Common myeloid progenitor, CD34-positive (primary cell): ENCODE results near the gene AR.

Experiments
- CTCF ChIA-PET: fragments of 350-600 bp; sonication (Branson Sonifier 250); formaldehyde crosslinking; loops from one replicate; lab custom pipeline; 2021; ENCODE audit warnings: antibody characterized with exemption; lab: Charles Lee
- POLR2A ChIA-PET: fragments of 350-600 bp; sonication (Branson Sonifier 250); formaldehyde crosslinking; loops from one replicate; lab custom pipeline; 2021; ENCODE audit warnings: antibody characterized with exemption; lab: Charles Lee
- DNase-seq, 3 donors: peaks; one replicate each; pipeline versions ENCODE4 v3.0.0 to v3.0.0-alpha.2; 2013
- H3K27ac ChIP-seq, 2 experiments: 1 replicate in 1 of 2; 2 replicates in 1 of 2; pipeline ENCODE4 v1.7.0; 2013; ENCODE audit warnings: inconsistent platforms in 2 of 2, low read length in 2 of 2, mild to moderate bottlenecking in 2 of 2, low read depth in 1 of 2, moderate library complexity in 1 of 2; ENCODE audit not compliant: severe bottlenecking in 2 of 2, insufficient read depth in 1 of 2, poor library complexity in 1 of 2
- H3K27me3 ChIP-seq, 5 experiments: replicated peaks in 2 of 5; 1 replicate in 3 of 5; 2 replicates in 2 of 5; pipeline versions ENCODE4 v1.6.1 to v1.7.0; 2013; ENCODE audit warnings: low read length in 4 of 5, mild to moderate bottlenecking in 2 of 5, moderate library complexity in 2 of 5, inconsistent platforms in 1 of 5; ENCODE audit not compliant: insufficient read depth in 5 of 5, control insufficient read depth in 4 of 5
- H3K36me3 ChIP-seq, 4 experiments: 1 replicate in 2 of 4; 2 replicates in 2 of 4; pipeline versions ENCODE4 v1.6.1 to v1.7.0; 2013; ENCODE audit warnings: low read length in 3 of 4, control low read depth in 1 of 4, mild to moderate bottlenecking in 1 of 4; ENCODE audit not compliant: control insufficient read depth in 4 of 4, insufficient read depth in 4 of 4
- H3K4me1 ChIP-seq, 4 experiments: 1 replicate in 3 of 4; 2 replicates in 1 of 4; pipeline versions ENCODE4 v1.6.1 to v1.7.1; 2013; ENCODE audit warnings: low read length in 3 of 4, mild to moderate bottlenecking in 3 of 4, control low read depth in 1 of 4, inconsistent platforms in 1 of 4, moderate library complexity in 1 of 4; ENCODE audit not compliant: control insufficient read depth in 4 of 4, insufficient read depth in 4 of 4; ENCODE audit errors: control extremely low read depth in 1 of 4
- H3K4me3 ChIP-seq, 7 experiments: 1 replicate in 4 of 7; 2 replicates in 3 of 7; pipeline versions ENCODE4 v1.5.1 to v1.7.0; 2013; ENCODE audit warnings: mild to moderate bottlenecking in 7 of 7, low read length in 6 of 7, moderate library complexity in 6 of 7, inconsistent platforms in 2 of 7, low read depth in 2 of 7, control low read depth in 1 of 7; ENCODE audit not compliant: insufficient read depth in 4 of 7, control insufficient read depth in 1 of 7; ENCODE audit errors: extremely low read depth in 1 of 7
- H3K9me3 ChIP-seq, 5 experiments: 1 replicate in 4 of 5; 2 replicates in 1 of 5; pipeline versions ENCODE4 v1.6.1 to v1.7.1; 2013; ENCODE audit warnings: low read length in 4 of 5, mild to moderate bottlenecking in 2 of 5, inconsistent platforms in 1 of 5, low read depth in 1 of 5, moderate library complexity in 1 of 5; ENCODE audit not compliant: control insufficient read depth in 4 of 5, insufficient read depth in 2 of 5; ENCODE audit errors: control extremely low read depth in 1 of 5
- WGBS: methylation state at CpG from one replicate; pipeline ENCODE4 v1.1.5; 2013; ENCODE audit not compliant: insufficient coverage; 5-methylcytosine and 5-hydroxymethylcytosine counted together

Gene AR

GRCh38 chrX:67613366-67613765, 69.5 kb downstream of the AR start:
- H3K9me3 ChIP-seq = peaks cover 0 to 4% (median 0%) of the 10 kb centered on the region in 5 experiments
- H3K27ac ChIP-seq = no peak overlapping the region
- no peak for DNase-seq
- no peak overlapping the region for H3K4me3 ChIP-seq
- ChIA-PET CTCF (no interaction called here), POLR2A (no interaction called here)
- no peaks in the 10 kb centered on the region for H3K4me1 ChIP-seq
- H3K27me3 ChIP-seq = peaks cover 0 to 3% (median 0%) of the 10 kb centered on the region in 5 experiments
- H3K36me3 ChIP-seq = no peaks in the 10 kb centered on the region

DNA sequence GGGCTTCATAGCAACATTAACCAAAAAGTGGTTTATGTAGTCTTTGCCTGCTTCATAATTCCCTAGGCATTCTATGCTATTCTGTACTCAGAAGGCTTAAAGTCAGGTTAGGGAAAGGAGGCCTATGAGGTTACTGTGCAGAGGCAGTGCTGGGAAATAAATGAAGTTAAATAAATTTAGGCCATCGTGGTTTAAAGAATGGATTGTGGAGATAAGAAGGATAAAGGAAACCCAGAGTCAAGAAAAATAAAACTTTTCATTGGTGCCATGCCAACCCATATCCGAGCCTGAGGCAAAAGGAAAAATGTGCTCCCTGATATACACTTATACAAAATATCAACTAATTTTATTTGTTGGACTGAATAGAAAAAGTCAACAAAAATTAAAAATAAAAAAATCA, 70.2 kb downstream of the AR start:
- Histone ChIP-seq H3K36me3 (no peaks in the 10 kb centered on the region), H3K27ac (no peak overlapping the region), H3K4me3 (no peak overlapping the region), H3K27me3 (peaks cover 0 to 3% (median 0%) of the 10 kb centered on the region in 5 experiments), H3K4me1 (no peaks in the 10 kb centered on the region), H3K9me3 (peaks cover 0 to 4% (median 0%) of the 10 kb centered on the region in 5 experiments)
- CTCF ChIA-PET = no interaction called here
- POLR2A ChIA-PET = no interaction called here
- WGBS = no CpG with 5 or more reads among the region's 2 CpGs
- DNase-seq = no peak

- H3K27me3 ChIP-seq = peaks cover 0 to 3% (median 0%) of the 10 kb centered on the region in 5 experiments
- CTCF ChIA-PET = no interaction called here
- H3K4me1 ChIP-seq = no peaks in the 10 kb centered on the region
- no CpG with 5 or more reads among the region's 1 CpG for WGBS
- no peak overlapping the region for H3K27ac ChIP-seq
- no peak for DNase-seq
- POLR2A ChIA-PET = no interaction called here
- no peak overlapping the region for H3K4me3 ChIP-seq
- no peaks in the 10 kb centered on the region for H3K36me3 ChIP-seq
- H3K9me3 ChIP-seq = peaks cover 0 to 4% (median 0%) of the 10 kb centered on the region in 5 experiments
Observed at GRCh38 chrX:67614423-67614822, 70.6 kb downstream of the AR start.

DNA sequence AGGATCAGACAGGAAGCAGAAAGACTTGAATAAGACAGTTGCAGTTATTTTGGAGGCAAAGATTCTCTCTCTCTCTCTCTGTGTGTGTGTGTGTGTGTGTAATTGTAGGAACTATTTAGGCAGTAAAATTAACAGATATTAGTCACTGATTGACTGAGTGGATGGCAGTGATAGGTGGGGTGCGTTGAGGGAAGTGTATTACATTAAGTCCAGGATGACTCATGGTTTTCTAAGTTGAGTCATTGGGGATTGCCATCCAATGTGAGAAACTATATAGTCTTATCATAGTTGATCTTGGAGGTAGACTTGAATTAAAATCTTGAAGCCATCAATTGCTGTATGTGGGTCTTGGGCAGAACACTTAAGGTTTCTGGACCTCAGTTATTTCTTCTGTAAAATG, 75.4 kb downstream of the AR start:
- peaks cover 0 to 3% (median 0%) of the 10 kb centered on the region in 5 experiments for H3K9me3 ChIP-seq
- no peaks in the 10 kb centered on the region for H3K36me3 ChIP-seq
- H3K4me1 ChIP-seq = no peaks in the 10 kb centered on the region
- H3K27ac ChIP-seq = no peak overlapping the region
- DNase-seq = peak in 1 of 3 donors; percentile 4
- no peaks in the 10 kb centered on the region for H3K27me3 ChIP-seq
- CTCF ChIA-PET = interaction anchor here (0.6 kb wide), 1 partner anchor 670 kb away, joined by 3 read pairs; no protein-coding TSS in a partner anchor
- H3K4me3 ChIP-seq = no peak overlapping the region
- 50% methylated on average over 1 of the region's 1 CpG for WGBS
- POLR2A ChIA-PET = no interaction called here

DNA sequence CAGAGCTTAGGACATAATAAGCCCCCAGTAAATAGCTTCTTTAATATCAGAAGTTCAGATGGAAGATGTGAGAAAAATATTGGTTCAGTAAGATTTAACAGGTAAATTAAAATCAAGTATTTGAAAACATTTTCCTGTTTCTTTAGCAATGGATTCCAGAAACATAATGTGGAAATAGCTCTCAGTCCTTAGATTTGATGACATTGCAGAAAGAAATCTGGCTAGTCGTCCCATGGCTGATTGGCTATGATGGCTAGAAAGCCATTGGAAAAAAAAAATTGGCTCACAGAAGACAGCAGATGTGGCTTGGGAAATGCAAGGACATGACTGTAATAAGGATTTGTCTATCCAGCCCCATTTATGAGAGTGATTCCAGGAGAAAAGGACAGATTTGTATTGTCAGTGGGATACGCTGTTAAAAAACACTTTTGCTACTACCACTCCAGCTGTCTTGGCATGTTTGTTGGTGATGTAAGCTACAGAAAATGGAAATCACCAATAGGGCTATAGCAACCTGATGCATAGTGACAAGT, 78.3 kb downstream of the AR start:
- WGBS = 100% methylated on average over 1 of the region's 2 CpGs
- POLR2A ChIA-PET = no interaction called here
- H3K27me3 ChIP-seq = no peaks in the 10 kb centered on the region
- H3K9me3 ChIP-seq = peaks cover 0 to 5% (median 0%) of the 10 kb centered on the region in 5 experiments
- H3K4me3 ChIP-seq = no peak overlapping the region
- no peak overlapping the region for H3K27ac ChIP-seq
- no peaks in the 10 kb centered on the region for H3K36me3 ChIP-seq
- no peak for DNase-seq
- CTCF ChIA-PET = no interaction called here
- H3K4me1 ChIP-seq = no peaks in the 10 kb centered on the region

- no peak for DNase-seq
Observed at GRCh38 chrX:67624325-67624724, 80.5 kb downstream of the AR start.

GRCh38 chrX:67635424-67635823, 91.6 kb downstream of the AR start:
- 79% methylated on average over 2 of the region's 2 CpGs for WGBS
- Histone ChIP-seq H3K27me3 (peaks cover 0 to 2% (median 0%) of the 10 kb centered on the region in 5 experiments), H3K36me3 (no peaks in the 10 kb centered on the region), H3K27ac (no peak overlapping the region), H3K4me3 (no peak overlapping the region), H3K4me1 (no peaks in the 10 kb centered on the region), H3K9me3 (no peaks in the 10 kb centered on the region)
- DNase-seq = no peak
- ChIA-PET CTCF (no interaction called here), POLR2A (no interaction called here)

More at GRCh38 chrX:67624325-67624724, 80.5 kb downstream of the AR start:
- CTCF ChIA-PET = no interaction called here
- Histone ChIP-seq H3K4me3 (no peak overlapping the region), H3K27ac (no peak overlapping the region), H3K36me3 (no peaks in the 10 kb centered on the region), H3K4me1 (no peaks in the 10 kb centered on the region), H3K27me3 (no peaks in the 10 kb centered on the region), H3K9me3 (peaks cover 0 to 5% (median 0%) of the 10 kb centered on the region in 5 experiments)
- POLR2A ChIA-PET = no interaction called here
